Articular chondrocyte of knee joint (primary cell): ENCODE data around the gene CARD11. TPM values are rescaled to one million over a fixed set of nuclear protein-coding genes. Genes with fewer than 3 reads are reported as not detected.

Experiments
- total RNA-seq: library from RNA; depleted of rRNA; stranded (reverse); fragments of >200 nt; gene quantifications from 2 replicates; pipeline ENCODE4 v1.2.3, GENCODE V29; 2012

CARD11 gene
- under 0.01 TPM in 1 of 2 replicates, not detected in the other for total RNA-seq

DNA sequence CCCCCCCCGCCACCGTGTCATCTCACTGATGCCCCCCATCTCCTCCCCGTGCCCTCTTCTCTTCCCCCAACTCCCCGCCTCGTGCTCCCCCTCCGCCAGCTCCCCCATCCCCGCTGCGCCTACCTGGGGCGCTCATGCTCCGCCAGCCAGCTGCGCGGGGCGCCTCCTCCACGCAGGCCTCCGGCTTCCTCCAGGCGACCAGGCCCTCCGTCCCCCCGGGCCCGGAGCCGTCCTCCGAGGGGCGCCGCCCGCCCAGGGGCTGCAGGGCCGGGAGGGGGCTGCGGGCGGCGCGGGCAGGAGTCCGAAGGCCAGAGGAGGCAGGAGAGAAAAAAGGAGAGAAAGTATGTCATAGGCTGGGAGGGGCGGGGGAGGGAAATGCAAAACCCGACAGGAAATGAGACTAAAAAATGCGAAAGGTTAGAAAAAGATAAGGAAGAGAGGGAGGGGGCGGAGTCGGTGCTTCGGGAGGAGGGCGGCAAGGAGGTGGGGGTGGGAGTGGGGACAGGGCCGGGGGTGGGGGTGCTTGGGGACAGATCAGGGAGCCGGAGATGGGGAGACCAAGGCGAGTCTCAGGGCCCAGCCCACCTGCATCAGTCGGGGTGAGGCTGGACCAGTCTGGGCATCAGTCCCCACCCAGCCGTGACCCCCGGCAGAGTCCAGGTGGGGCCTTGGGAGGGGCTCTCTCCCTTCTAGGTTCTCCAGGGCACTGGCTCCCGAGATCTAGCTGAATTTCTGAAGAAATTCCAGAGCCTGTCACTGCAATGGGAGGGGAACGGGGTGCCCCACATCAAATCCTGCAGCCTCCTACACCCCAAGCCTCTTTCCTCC is at the start of gene CARD11:
CARD11 (minus strand) TSS at position 324 of the 828 bp plus-strand sequence. CDS start 85,361 bp downstream, outside the sequence.

Other genes starting within 250 kb of the CARD11 start
- gene GNA12, start 199.6 kb downstream of the CARD11 start, total RNA-seq: 24.1 and 24.8 TPM in 2 replicates